HG03521 (cell line): ENCODE data around the gene POU4F3.
"Not testable (repeated sequence)": the region's sequence is repeated elsewhere in the genome, so short reads cannot be mapped to it uniquely, and the experiment has no call there.

Experiments used
- ATAC-seq: cut with Tn5 transposase; IDR thresholded peaks from one replicate; pipeline ENCODE4 v1.9.1; 2021; ENCODE audit warnings: mild to moderate bottlenecking, moderate library complexity; ENCODE audit not compliant: unreplicated experiment

Gene POU4F3, protein sequence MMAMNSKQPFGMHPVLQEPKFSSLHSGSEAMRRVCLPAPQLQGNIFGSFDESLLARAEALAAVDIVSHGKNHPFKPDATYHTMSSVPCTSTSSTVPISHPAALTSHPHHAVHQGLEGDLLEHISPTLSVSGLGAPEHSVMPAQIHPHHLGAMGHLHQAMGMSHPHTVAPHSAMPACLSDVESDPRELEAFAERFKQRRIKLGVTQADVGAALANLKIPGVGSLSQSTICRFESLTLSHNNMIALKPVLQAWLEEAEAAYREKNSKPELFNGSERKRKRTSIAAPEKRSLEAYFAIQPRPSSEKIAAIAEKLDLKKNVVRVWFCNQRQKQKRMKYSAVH

DNA sequence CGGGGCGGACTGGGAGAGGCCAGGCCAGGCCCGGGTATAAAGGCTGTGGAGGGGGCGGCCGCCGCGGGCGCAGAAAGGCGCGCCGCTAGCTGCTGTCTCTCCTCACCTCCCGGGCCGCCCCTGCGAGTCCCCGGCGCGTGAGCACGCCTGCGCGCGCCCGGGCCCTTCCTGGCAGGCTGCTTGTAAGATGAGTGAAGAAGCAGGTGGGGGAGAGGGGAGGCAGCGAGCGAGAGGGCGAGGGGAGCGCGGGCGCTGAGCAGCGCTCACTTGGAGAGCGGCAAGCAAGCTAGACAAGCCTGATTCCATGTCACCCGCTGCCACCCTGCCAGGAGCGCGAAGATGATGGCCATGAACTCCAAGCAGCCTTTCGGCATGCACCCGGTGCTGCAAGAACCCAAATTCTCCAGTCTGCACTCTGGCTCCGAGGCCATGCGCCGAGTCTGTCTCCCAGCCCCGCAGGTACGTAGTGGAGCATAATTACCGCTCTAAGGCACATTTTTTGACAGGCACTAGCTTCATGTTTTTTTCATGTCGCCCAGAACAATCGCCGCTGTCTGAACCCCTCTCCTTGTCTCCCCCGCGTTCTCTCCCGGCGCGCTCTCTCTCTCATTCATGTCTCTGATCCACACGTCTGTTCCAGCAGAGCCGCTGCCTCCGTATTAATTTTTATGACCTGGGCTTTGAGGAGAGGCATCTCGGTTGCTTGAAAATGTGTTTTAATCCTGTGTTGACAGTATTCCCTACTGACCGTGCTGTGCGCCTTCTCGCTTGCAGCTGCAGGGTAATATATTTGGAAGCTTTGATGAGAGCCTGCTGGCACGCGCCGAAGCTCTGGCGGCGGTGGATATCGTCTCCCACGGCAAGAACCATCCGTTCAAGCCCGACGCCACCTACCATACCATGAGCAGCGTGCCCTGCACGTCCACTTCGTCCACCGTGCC, at the start of gene POU4F3:
Gene POU4F3 (plus strand): TSS at position 66 of the 941 bp plus-strand sequence. CDS start 274 bp downstream, at position 340.
- ATAC-seq = no peak

GRCh38 chr5:146290318-146290717, 48.3 kb upstream of the POU4F3 start:
- ATAC-seq = no peak

DNA sequence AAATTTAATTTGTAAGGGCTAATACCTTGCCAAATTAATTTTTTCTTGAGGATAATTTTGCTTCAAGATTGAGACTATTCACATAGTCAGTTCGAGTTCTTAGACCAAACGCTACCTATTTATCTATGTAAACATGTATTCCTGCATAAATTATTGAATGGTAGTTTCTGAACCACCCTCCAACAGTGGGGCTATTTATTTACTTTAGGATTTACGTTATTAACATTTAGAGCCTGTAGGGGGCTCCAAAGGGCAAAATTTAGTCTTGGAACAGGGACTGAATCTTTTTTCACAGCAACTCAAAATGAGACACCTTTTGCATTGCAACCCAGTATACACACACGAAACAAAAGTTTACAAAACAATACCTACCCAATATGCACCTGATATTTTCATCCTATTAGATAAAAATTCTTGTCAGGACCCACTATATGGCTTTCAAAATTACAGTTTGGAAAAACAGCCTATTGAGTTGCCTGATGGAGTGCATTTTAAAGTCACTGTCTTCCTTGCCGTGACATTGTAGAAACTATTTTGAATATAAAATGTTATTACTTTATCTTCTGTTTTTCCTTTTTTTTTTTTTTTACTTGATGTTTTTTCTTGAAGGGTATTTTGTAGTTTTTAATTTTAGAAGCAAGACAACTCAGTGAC, 47.1 kb upstream of the POU4F3 start:
- peak; percentile 71 for ATAC-seq

GRCh38 chr5:146296245-146296644, 42.4 kb upstream of the POU4F3 start:
- ATAC-seq = no peak

GRCh38 chr5:146298920-146299319, 39.7 kb upstream of the POU4F3 start:
- ATAC-seq = not testable (repeated sequence)

DNA sequence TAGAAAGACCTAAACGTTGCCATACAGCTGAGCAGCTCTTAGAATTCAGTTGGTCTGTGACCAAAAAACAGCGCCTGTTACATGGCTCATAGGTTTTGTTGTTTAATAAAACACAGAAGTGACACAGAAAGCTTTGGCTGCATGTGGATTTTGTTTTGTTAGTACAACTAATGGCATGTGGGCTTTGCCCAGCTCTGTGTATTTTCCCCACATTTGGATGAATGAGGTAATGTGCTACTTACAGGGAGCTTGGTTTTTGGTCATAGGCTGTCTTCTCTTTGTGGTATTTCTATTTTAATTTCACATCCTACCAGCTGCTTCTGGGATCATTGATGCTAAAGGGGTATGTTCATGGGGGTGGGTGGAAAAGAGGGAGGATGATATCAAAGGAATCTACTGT, 37.0 kb upstream of the POU4F3 start:
- ATAC-seq = no peak

GRCh38 chr5:146302406-146302805, 36.2 kb upstream of the POU4F3 start:
- ATAC-seq = no peak

- no peak for ATAC-seq
These were observed 31.8 kb upstream of the POU4F3 start for GRCh38 chr5:146306838-146307237.

DNA sequence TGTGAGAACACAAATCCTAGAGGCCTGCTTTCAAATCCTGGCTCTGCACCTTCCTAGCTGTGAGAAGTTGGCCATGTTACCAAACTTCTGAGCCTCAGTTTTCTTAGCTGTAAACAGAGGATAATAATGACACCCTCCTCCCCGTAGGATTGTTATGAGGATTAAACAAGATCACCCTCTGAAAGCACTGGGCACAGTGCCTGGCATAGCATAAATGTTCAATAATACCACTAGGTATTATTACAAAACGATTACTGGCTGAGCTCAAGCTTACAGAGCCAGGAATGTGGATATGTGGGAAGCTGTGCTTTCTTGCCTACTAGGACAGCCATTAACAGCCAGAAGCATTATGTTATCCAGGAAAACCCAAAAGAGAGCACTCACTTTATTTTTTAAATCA, 30.8 kb upstream of the POU4F3 start:
- no peak for ATAC-seq

DNA sequence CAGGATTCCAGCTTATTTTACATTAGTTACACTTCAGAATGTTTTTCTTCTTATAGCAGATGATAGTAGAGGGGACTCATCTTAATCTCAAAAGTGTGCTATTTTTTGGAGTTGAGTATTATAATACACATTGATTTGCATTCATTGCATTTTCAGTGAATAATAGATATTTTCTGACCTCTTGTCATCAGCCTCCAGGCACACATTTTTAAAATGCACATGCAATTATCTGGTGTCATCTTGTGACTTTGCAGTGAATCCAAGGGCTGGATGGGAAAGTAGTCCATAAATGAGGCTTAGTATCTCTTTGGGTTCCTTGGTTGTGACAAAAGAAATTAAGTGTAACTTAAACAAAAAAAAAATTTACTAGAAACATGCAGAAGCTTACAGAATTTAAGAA, 28.1 kb upstream of the POU4F3 start:
- ATAC-seq = no peak

GRCh38 chr5:146311278-146311677, 27.4 kb upstream of the POU4F3 start:
- ATAC-seq = no peak

DNA sequence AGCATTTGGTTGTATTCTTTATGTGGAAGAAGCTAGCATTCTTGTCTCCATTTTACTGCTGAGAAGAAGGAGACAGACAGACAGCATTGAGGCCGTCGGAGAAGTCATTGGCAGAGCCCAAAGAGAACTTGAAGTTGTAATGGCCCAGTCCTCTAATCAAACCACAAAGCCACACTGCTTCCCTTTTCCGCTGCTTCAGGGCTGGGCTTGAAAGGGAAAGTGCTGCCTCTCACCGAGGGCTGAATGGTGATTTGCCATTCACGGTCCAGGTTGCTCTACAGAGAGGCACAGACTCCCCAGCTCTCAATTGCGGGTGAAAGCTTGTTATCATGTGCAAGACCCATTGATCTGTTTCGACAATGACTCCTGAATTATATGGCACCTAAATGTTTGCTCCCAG, 25.6 kb upstream of the POU4F3 start:
- no peak for ATAC-seq

- no peak for ATAC-seq
These were observed 17.1 kb upstream of the POU4F3 start for GRCh38 chr5:146321571-146321970.

DNA sequence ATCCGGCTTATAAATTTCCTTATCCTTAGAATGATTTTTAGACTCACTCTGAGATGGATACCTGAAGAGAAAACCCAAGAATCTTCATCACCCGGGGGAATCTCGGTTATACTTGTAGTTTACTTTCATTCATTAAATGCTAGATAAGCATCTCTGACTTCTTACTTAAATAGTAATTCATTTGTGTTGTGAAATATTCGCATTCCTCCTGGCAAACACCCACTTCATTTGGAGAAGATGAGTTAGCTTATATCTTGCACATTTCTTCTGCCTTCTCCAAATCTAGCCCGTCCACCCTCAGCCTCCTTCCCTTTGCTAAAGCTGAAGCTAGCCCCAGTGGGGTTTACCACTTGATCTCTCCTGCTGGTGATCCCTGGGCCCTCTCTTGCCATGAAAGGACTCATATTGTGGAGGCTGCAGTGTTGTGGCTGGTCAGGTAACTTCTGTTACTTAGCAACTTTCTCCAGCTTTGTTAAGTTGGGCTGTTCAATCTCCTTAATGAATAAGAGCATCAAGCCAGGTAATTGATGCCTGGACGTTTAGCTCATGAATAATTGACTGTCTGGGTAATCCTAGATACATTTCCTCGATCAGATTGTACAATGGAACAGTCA, 11.3 kb upstream of the POU4F3 start:
- ATAC-seq = no peak

- no peak for ATAC-seq
These were observed 10.7 kb upstream of the POU4F3 start for GRCh38 chr5:146327989-146328388.

DNA sequence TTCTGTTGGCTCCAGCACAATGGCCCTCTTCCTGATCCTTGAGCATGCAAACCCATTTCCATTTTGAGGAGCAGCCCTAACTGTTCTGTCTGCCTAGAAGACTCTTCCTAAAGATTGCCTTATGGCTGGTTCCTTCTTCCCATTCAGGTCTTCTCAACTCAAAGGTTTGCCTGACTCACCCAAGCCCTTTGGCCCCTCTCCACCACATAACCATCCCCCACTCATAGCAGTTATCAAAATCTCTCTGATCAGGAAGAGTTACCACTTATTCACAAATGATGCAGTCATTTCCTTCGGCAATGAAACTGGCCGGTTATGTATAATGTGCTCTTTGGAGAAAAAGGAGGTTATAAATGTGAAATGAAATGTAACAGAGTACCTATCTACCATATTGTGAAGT, 8.9 kb upstream of the POU4F3 start:
- ATAC-seq = no peak

- ATAC-seq = no peak
These were observed 7.2 kb upstream of the POU4F3 start for GRCh38 chr5:146331423-146331822.

DNA sequence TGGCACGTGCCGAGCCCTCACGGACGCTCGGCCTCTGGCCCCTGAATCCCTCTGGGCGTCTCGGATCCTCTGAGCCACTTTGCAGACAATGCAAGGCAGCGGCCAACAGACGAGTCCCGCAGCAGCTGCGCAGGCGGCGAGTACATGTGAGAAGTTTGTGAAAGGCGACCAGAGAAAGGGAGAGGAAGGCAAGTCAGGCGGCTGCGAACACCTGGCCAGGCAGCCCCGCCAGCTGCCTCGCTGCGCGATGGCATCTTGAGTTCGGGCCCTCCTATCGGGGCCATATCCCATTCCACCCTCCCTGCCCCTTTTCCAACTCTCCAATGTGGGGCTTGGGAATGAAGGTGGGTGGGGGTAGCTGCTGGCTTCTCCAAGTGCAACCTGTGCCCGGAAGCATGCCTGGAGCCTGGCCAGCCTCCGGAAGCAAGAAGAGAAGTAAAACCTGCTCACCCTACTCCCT, 4.5 kb upstream of the POU4F3 start:
- no peak for ATAC-seq

GRCh38 chr5:146336197-146336596, 2.4 kb upstream of the POU4F3 start:
- ATAC-seq = no peak

- ATAC-seq = no peak
These were observed 1.3 kb upstream of the POU4F3 start for GRCh38 chr5:146337264-146337904.
